NOMO-1 (cell line): ENCODE data around the gene CRYBA2.

Experiments used
- DNase-seq, 2 experiments: peaks; one replicate each; lab custom pipeline; 2025; ENCODE audit not compliant: unreplicated experiment in 2 of 2; lab: John Stamatoyannopoulos, UW

CRYBA2 gene

DNA sequence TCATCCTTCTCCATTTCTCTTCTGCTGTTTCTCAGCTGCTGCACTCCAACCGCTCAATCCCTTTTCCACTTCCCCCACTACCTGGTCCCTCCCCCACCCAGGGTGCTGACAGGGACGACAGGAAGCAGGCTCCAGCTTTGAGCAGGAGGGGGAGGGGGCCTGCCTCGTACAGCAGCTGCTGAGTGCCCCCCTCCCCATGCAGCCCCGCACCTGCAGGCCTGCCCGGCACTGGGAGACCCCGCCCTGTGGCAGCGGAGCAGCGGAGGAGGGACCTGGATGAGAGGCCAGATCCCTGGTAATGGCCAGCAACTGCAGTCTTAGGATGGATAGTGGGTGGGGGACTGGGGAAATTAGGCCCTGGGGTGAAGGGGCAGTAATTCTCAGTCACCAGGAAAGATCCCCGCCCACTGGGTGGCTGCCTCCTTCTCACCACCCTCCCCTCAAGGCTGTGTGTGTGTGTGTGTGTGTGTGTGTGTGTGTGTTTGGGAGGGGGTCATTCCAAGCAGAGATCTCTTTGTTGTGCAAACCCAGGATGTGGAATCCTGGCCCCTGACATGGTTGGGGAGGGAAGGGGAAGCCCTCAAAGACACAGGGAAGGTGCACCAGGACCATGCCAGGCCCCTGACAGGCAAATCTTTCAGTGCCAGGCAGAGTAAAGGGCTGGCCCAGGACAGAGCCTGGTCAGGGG lies 6.8 kb upstream of the CRYBA2 start:
- no peak for DNase-seq

DNA sequence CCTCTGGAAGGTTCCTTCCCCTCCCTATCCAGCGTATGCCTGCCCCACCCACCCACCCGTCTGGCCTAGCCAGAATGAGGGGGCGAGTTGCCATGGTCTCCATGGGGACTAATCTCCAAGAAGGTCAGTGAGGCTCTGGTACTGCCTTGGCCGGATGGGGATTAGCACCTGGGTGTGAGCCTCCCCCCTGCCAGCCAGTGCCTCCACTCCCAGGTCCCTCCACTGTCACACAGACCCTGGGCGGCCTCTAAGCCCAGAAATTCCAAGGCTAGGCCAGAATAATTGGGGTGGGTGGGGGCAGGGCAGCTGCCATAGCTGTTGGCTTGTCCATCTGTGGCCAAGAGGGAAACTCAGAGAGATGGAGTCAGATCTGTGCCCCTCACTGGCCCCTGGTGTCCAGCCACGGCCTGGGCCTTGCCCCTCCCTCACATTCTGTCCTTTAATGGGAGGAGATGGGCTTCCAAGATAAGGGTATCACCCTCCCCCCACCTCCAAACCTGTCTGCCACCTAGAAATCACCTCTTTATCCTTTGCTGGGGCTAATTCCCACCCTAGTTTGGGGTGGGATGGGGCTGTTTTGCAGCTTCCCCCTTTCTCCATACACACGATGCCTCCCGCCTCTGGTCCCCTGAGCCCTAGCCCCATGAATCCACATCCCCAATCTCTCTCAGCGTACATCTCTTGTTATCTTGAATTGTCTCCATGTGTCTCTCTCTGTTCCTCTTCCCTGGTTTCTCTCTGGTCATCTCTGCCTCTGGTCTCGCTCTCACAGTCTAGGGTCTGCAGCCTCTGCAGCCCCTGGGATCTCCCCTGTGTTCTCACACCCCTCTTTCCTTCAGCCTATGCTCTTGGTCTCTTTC lies 6.0 kb upstream of the CRYBA2 start:
- no peak for DNase-seq

DNA sequence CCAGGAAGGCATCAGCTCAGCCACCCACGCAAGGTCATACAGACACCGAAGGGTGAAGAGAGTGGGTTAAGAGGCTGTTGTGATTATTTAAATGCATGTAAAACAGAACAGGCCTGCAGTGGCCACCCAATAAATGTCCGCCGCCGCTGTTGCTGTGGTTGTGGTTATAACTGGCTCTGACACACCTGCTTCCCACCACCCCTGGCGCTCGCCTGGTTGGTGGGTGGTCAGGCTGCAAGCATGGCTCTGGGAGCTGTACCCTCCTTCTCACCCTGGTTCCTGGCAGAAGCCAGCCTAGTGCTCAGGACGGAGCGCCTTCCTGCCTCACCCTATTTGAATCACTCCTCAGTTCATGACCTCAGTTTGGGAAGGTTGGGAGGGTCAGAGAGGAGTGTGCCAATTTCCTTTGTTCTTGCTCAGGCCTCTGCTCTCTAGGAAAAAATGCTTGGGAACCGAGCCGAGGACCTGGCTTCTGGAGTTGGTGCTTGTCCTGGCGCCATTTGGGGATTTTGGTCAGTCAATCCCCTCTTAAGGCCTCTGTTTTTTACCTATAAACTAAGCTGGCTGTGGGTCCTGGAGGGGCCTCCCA lies 5.3 kb upstream of the CRYBA2 start:
- no peak for DNase-seq

DNA sequence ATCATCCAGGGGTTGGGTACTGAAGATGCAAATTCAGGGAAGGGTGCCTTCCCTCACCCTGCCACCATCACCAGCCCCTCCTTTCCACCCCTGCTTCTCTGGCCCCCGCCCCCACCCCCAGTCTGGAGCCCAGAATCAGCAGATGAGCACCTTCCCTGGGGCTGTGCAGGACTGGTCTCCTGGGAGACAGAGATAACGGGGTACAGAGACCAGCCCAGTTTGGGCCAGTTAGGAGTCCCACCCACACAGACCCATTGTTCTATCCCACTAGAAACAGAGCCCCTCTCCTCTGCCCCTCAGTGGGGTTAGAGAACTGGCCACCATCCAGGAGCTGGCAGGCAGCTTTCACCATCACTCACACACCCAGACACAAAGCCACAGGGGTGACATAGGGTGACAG lies 4.5 kb upstream of the CRYBA2 start:
- no peak for DNase-seq

DNA sequence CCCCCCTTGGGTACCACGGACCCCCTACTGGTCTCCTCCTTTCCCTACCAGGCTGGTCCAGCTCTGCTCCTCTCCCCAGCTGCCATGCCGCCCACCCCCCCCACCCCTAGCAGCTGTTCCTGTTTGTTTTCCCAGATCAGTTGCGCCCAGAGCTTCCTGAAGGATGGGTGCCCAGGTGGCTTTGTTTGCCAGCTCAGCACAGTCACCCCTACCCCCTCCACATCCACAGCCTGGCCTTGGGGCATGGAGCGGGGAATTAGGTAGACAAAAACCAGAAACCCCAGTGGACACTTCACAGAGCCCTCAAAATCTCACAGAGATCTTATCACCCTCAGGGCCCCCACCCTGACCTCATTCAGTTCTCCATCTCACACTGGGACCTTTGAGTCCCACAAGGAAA lies 3.7 kb upstream of the CRYBA2 start:
- DNase-seq: no peak

DNA sequence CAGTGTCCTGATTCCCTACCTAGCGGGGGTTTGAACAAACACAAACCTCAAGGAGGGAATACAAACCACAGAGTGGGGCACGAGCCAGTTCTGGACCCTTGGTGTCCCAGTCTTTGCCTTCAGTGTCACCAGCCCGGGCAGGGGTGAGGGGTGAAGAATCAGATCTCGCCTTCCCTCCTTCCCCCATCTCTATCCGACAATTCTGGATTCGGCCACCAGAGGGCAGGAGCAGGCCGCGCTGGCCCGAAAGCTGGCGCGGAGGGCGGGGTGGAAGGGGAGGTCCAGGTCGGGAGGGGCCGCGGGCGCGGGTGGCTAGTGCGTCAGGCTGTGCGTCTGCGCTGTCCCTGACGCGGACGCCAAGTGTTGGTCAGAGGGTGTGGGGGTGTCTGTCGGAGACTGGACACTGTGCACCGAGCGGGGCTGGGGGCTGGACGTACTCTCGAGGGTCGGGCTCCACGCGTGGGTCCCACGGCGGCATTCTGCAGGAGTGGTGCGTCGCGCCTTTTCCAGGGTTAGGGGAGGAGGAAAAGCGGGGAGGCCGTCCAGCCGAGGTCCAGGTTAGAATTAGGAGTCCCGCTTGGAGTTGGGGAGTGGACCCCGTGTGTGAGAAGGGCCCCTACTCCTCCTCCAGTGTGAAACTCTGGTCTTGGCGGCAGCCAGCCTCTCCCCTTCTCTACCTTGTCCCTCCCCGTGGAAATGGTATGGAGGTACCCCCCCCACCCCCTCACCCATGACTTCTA lies 2.9 kb upstream of the CRYBA2 start:
- peak; percentile 58 to 83 for DNase-seq

DNA sequence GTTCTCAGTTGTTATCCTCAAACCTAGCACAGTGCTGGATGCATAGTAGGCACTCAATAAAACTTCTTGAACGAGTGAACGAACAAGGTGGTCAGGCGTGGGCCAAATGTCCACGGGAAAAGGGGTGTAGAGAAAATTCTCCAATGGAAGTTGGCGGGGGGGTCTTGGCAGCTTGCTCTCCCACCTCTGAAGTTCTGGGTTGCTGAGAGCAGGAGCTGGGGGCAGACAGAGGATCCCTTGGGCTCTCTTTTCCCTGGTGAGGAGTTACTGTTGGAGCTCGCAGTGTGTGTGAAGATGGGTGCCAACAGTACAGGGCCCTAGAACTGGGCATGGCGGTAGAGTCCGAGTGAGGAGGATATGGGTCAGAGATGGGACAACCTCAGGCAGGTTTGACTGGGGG lies 2.3 kb upstream of the CRYBA2 start:
- no peak for DNase-seq

DNA sequence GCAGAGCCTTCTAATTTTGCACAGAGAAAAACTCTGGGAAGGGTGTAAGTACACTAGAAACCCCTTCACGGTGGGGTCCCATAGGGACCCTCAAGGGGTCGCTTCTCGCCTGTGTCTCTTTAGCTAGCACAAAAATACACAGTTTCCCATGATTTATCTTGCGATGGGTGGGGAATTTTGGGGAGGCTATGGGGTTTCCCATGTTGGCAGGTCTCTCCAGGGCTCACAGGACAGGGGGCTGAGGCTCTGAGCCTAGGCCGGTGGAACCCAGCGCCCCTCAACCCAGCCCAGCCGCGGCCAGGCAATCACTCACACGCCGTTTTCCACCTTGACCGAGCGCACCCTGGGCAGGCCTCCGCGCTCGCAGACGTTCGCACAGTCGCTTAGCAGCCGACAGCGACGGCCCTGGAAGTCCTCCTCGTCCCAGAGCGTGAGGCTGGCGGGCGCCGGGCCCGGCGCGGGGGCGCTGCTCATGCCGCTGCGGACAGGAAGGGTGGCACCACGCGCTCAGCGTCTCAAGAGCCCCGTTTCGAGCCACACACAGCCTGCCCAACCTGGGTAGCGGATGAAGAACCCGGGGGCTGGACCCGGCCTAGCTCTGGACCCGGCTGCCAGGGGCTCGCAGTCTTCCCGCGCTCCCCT lies 398 bp downstream of the CRYBA2 start:
- no peak for DNase-seq

DNA sequence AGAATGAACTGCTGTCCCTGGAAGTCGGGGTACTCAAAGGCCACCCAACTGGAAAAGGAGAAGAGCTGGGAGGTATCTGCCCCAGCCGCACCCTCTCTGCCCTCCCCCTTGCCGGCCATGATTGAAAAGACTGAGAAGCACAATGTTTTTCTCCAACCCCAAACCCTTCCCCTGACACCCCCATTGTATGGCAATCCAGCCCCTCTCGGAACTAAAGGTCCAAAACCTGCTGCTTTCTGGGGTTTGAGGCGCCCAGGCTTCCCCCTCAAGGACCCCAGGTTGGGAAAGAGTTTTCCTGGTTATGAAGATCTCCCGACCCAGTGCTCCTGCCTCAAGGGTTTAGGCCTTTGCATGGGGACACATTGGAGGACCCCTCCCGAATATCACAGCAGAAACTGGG lies 1.0 kb downstream of the CRYBA2 start:
- no peak for DNase-seq

DNA sequence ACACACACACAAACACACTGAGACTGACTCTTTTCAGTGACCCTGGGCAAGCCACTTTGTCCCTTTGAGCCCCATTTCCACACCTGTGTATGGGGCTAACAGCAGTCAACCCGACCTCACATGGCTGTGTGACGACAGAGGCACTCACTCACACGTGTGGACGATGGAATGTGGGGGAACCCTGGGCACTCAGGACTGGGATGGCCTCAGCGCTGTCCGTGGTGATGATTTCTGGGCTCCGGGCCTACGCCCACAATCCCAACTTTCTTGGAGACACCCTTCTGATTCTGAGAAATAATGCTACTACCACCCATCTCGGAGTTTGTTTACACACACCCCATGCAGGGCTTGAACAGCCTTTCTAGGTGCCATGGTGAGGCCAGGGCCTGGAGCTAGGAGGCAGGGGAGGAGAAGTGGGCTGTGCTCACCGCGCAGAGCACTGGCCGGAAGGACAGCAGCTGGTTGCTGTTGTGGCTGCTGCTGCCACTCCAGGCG lies 1.5 kb downstream of the CRYBA2 start:
- DNase-seq: no peak

DNA sequence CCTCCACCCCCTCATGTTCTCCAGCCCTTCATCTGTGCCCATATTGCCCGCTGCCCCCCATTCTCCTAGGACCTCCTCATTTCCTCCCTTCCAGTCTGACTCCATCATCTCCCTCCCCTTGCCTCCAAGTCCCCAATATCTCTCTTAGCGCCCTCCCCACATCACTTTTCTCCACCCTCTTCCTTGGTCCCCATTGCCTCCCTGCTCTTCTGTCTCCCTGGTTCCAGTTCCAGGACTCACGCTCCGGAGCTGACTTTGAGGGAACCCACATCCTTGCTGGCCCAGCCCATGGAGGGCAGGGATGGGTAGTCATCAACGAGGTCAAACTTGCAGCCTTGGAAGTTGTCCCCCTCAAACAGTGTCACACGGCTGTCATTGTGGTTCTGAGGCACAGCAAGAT lies 2.6 kb downstream of the CRYBA2 start:
- DNase-seq: no peak

DNA sequence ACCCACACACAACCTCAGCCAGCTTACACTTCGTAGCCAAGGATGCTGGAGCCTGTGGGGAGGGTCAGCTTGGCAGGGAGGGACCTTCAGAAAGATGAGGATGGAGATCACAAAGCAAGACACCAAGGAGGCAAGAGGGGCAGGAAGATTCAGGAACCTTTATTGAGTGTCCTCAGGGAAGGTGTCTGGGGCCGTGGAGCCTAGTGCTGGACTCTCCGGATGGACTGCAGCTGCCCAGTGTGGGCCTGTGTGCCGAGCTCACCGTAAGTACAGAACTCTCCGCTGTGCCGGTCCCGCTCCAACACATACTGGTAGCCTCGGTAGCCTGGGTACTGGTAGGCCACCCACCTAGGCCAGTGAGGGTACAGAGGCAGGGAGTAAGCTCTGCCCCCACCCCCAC lies 3.2 kb downstream of the CRYBA2 start:
- no peak for DNase-seq

DNA sequence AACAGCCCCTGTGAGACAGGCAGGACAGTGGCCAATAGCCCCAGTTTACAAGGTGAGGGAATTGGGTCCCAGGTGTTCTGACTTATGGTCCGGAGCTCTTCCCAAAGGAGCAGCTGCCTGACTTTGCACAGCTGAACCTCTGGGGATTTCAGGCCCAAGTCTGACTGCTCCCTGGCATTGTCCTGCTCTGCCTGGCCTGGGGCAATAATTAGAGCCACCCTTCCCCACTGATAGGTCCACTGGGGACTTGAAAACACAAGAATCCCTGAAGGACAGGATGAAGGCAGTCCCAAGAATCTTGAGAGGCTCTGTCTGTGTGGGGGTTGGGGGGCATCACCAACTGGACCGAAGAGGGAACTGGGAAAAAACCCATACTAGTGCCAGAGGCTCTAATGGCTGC lies 4.6 kb downstream of the CRYBA2 start:
- DNase-seq: no peak

DNA sequence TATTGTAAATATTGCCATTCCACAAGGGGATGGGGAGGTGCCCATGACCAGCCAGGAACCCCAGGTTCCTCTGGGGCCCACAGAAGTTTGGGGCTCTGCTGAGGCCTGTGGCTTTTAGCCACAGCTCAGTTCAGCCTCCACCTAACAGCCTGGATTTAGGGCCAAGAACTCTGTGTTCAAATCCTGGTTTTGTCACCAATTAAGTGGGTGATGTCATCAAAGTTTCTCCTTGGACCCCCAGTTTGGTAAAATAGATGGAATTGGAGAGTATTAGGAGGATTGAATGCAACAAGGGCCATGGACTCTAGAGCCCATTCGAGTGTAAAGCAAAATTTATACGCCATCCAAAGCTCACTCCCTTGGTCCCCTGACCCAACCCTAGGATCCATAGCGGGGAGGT lies 5.1 kb downstream of the CRYBA2 start:
- no peak for DNase-seq

DNA sequence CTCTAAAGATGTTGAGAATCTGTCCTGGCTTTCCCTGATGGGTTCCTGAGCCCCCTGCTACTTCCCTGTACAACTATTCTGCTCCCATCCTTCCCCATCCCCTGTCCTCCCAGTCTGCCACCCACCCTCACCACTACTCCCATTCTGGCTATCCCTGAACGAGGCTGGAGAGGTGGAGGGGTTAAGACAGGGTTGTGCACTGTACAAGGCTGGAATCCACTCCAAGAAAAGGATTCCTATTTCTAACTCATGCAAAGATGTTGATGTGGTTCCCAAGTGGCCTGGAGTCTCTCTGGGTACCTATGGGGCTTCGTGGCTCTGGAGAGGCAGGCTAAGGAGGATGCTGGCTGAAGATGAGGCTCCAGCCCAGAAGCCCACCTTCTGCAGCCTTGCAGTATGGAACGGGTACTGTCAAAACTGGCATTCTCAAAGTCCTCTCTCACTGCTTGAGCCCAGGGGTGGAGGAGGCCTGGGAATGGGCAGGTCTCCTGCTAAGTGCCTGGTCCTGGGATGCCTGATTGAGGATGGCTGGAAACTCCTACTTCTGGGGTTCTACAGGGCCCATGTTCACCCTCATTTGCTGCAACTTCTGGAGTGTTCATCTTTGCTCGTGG lies 7.0 kb downstream of the CRYBA2 start:
- no peak for DNase-seq

DNA sequence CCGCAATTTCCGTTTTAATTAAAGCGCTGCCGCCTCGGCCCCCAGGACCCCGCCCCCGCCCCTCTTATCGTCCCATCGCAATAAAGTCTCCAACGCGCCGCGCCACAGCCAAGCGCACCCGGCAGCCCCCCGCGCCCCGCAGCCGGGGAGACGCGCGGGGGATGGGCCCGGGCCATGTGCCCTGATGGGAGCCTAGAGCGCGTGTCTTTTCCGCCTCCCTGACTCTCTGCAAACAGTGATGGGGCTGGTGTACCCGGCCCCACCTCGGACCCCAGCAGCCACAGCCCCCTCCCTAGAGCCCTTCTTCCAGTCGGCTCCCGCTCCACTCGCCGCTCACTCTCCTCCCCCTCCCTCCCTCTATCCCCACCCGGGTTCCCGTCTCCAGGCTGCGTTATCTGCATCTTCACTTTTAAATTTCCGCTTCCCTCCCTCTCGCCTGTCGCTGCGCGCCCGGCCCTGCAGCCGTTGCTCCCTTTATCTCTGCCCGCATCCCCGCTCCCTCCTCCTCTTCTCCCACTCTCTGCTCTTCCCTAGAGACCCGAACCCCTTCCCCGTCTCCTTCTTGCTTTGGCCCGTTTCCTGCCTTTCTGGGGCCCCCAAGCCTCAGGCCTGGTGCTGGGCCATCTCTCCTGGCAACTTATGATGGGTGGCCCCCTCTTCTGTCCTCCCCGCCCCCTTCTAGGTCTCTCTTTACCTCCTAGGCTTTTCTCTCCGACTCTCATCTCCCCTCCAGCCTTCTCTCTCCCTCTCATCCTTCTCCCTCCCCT lies 7.7 kb downstream of the CRYBA2 start:
- no peak for DNase-seq

DNA sequence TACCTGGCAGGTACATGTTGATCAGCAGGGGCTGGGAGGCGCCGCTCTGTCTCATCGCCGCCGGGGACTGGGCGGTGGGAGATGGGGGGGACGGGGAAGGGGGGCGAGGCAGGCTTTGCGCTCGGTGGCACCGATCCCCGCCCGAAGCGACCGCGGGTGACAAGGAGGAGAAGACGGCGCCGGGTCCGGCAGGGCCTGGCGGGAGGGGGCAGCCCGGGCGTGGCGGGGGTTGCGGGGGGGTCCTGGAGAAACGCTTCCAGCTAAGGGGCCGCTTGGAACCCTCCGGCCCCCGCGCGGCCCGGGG lies 8.2 kb downstream of the CRYBA2 start, which contains the start of gene FEV:
FEV (minus strand) TSS at position 164 of the 304 bp plus-strand sequence; CDS start at position 55, 109 bp downstream.
- no peak for DNase-seq

DNA sequence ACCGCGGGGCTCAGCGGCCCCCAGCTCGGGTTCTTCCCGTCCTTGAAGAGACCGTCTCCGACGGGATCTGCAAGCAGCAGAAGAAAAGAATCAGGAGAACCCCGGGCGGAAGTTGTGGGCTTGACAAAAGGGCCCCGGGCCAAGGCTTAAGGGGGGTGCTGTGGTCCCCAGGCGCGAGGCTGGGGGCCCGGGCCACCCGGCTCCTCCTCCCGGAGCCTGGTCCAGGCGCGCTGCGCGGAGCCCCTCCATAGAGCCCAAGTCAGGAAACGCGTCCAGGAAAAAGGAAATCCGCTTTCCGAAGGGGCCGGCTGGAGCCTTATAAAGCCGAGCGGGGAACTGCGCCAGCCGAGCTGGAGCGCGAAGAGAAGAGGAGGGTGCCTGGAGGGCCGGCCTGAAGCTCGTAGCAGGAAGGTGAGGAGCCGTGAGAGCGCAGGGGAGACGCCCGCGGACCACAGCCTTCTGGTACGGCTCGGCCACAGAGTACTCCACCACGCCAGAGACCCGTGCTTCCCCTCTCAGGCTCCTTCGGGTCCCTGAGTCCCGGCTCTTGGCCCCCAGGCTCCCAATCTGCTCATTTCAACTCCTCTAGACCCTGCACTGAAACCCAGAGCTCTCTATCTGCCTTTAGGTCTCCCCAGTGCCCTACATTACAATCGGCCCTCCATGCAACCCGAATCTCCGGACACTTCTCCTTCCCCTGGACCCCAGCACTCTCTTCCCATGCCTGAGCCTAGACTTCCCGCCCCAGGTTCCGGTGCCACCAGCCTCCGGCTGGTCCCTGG lies 8.8 kb downstream of the CRYBA2 start:
- DNase-seq: no peak

DNA sequence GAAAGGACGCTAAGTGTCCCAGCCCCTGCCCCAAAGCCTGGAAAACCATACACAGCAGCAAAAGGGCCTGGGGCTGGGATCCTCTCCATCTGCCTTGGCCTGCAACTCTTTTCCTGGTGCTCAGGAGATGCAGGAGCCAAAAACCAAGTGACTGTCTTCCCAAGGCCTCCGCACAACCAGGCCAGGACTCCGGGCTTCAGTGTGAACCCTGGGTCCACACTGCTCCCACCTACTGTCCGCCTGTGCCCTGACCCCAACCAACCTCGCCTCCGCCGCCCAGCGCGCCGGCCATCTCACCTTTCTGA lies 9.3 kb downstream of the CRYBA2 start:
- no peak for DNase-seq
